Panc1 (cell line): ENCODE results near the gene ARHGEF6. TPM values are rescaled to one million over a fixed set of nuclear protein-coding genes. Genes with fewer than 3 reads are reported as not detected.

Experiments
- ATAC-seq: fragments of 200-7000 bp; cut with Tn5 transposase; 2 replicates; pipeline ENCODE4 v1.9.1; 2020; ENCODE audit warnings: mild to moderate bottlenecking, moderate library complexity
- BruUV-seq: library from RNA; stranded (reverse); fragments of 400-500 nt; replicated peaks from 2 replicates; lab custom pipeline; 2021; lab: Mats Ljungman, UMichigan
- CTCF ChIA-PET: fragments of 300-600 bp; sonication (Branson Sonifier 250); formaldehyde crosslinking; loops from one replicate; lab custom pipeline; 2022; ENCODE audit warnings: antibody characterized with exemption; lab: Charles Lee
- POLR2A ChIA-PET: fragments of 300-600 bp; sonication (Branson Sonifier 250); formaldehyde crosslinking; loops from one replicate; lab custom pipeline; 2022; ENCODE audit warnings: antibody characterized with exemption; lab: Charles Lee
- DNase-seq: peaks from one replicate; pipeline ENCODE4 v3.0.0-alpha.2; 2010; ENCODE audit warnings: low read depth, low spot score
- H3K27ac ChIP-seq: 2 replicates; pipeline ENCODE4 v1.5.1; 2011; ENCODE audit warnings: mild to moderate bottlenecking, low read length, inconsistent platforms
- H3K27me3 ChIP-seq: fragments of 200-500 bp; sonication (Bioruptor generic); 2 replicates; pipeline ENCODE4 v1.6.0; 2014; ENCODE audit warnings: low read length, inconsistent platforms; ENCODE audit not compliant: control insufficient read depth, insufficient read depth
- H3K36me3 ChIP-seq: fragments of 200-500 bp; sonication (Bioruptor generic); 2 replicates; pipeline ENCODE4 v1.5.1; 2014; ENCODE audit warnings: inconsistent platforms, mild to moderate bottlenecking, low read length, moderate library complexity; ENCODE audit not compliant: control insufficient read depth, insufficient read depth
- H3K4me1 ChIP-seq: 2 replicates; pipeline ENCODE4 v1.5.1; 2011; ENCODE audit warnings: inconsistent platforms, mild to moderate bottlenecking, low read length, moderate library complexity; ENCODE audit not compliant: control insufficient read depth, insufficient read depth
- H3K4me3 ChIP-seq, 2 experiments: 2 replicates each; pipeline ENCODE4 v1.5.1; 2011 to 2012; ENCODE audit warnings: low read depth in 2 of 2, low read length in 2 of 2, mild to moderate bottlenecking in 2 of 2, inconsistent platforms in 1 of 2, moderate library complexity in 1 of 2
- H3K9me3 ChIP-seq: fragments of 200-500 bp; sonication (Bioruptor generic); 2 replicates; pipeline ENCODE4 v1.5.1; 2014; ENCODE audit warnings: low read depth, mild to moderate bottlenecking, inconsistent platforms, low read length, moderate library complexity; ENCODE audit not compliant: control insufficient read depth, insufficient read depth
- POLR2AphosphoS5 ChIP-seq: IDR thresholded peaks from 2 replicates; pipeline ENCODE4 v1.6.1; 2012; ENCODE audit warnings: mild to moderate bottlenecking, low read depth, low read length, moderate library complexity
- SIN3A ChIP-seq: IDR thresholded peaks from 2 replicates; pipeline ENCODE4 v1.6.1; 2012; ENCODE audit warnings: low read depth, mild to moderate bottlenecking, low read length, moderate library complexity, borderline replicate concordance; ENCODE audit not compliant: insufficient read depth
- TCF7L2 ChIP-seq: IDR thresholded peaks from 2 replicates; pipeline ENCODE4 v1.6.1; 2011; ENCODE audit warnings: mild to moderate bottlenecking, low read depth, low read length, inconsistent platforms
- in situ Hi-C: cut with HindIII; loops from 2 replicates; pipeline ENCODE4 v1.10.0; 2016; ENCODE audit warnings: low sequenced_read_pairs, low pct_unique_long_range_greater_than_20kb
- intact Hi-C: fragments of 100-400 bp; cut with micrococcal nuclease; formaldehyde crosslinking; loops from one replicate; pipeline ENCODE4 v1.10.0; 2022; ENCODE audit not compliant: unreplicated experiment
- total RNA-seq: library from RNA; stranded (reverse); gene quantifications from one replicate; pipeline ENCODE4 v1.2.1, GENCODE V29; 2021; ENCODE audit not compliant: unreplicated experiment
- TF ChIP-seq, protein P1 (sequence below): fragments of 450-650 bp; IDR thresholded peaks from 2 replicates; pipeline ENCODE4 v1.5.1; 2017; ENCODE audit warnings: mild to moderate bottlenecking
- TF ChIP-seq, protein P2 (sequence below), 2 experiments: IDR thresholded peaks; 2 replicates each; pipeline ENCODE4 v1.6.1; 2011 to 2012; ENCODE audit warnings: low read depth in 2 of 2, control low read depth in 1 of 2, low read length in 1 of 2, mild to moderate bottlenecking in 1 of 2, moderate library complexity in 1 of 2; ENCODE audit not compliant: insufficient read depth in 1 of 2

ARHGEF6 gene
- total RNA-seq, 1 experiment from 2014 or later: 35.5 TPM

DNA sequence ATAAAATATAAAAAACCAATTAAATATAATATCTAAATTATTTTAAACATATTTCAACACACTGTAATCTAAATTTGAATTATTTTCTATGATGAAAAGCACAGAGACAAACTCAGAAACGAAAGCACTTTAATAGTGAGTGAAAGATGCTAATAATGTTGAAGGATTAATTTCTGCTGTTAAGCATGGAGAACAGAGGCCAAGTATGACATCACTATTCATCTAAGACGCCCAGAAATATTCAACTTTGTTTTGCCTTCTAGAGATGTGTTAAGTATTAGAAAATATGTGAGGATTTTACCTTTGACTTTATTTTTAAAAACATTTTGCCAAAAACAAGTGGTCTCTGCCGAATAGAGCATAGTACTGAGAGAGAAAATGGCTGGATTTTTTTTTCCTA is 19.3 kb downstream of the ARHGEF6 start:
- Histone ChIP-seq H3K27me3 (no peaks in the 10 kb centered on the region; the same call in 1 of the 2 replicates), H3K4me1 (peaks cover 11% of the 10 kb centered on the region), H3K4me3 (no peak overlapping the region), H3K27ac (no peak overlapping the region), H3K36me3 (no peaks in the 10 kb centered on the region), H3K9me3 (no peaks in the 10 kb centered on the region)
- intact Hi-C loops (no loop called here), in situ Hi-C loops (no loop called here)
- ChIA-PET CTCF (no interaction called here), POLR2A (no interaction called here)
- ATAC-seq (no peak), DNase-seq (no peak)
- BruUV-seq: no TSS peak
- TF ChIP-seq SIN3A (no peak), POLR2AphosphoS5 (no peak)
- TF ChIP-seq, protein P1, sequence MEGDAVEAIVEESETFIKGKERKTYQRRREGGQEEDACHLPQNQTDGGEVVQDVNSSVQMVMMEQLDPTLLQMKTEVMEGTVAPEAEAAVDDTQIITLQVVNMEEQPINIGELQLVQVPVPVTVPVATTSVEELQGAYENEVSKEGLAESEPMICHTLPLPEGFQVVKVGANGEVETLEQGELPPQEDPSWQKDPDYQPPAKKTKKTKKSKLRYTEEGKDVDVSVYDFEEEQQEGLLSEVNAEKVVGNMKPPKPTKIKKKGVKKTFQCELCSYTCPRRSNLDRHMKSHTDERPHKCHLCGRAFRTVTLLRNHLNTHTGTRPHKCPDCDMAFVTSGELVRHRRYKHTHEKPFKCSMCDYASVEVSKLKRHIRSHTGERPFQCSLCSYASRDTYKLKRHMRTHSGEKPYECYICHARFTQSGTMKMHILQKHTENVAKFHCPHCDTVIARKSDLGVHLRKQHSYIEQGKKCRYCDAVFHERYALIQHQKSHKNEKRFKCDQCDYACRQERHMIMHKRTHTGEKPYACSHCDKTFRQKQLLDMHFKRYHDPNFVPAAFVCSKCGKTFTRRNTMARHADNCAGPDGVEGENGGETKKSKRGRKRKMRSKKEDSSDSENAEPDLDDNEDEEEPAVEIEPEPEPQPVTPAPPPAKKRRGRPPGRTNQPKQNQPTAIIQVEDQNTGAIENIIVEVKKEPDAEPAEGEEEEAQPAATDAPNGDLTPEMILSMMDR: no peak

DNA sequence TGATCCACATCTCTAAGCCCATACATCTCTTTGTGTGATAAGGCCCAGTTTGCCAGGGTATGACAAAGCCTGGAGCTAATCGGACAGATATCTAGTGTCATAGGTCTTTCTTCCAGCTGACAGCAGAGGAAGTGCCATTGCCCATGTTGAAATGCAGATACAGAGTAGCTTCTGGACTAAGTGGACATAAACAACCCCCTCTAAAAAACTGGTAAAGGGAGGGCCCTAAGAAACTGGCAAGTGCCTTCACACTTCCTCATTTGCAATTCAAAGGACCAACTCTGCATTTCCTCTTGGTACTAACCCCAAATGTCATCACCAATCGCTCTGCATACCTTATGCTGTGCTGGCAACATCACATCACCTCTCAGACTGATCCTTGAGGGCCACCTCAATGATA is 20.8 kb downstream of the ARHGEF6 start:
- POLR2A ChIA-PET: no interaction called here
- H3K4me1 ChIP-seq: no peaks in the 10 kb centered on the region
- no peak overlapping the region for H3K4me3 ChIP-seq
- in situ Hi-C loops (no loop called here), intact Hi-C loops (no loop called here)
- no peak for DNase-seq
- H3K9me3 ChIP-seq: no peaks in the 10 kb centered on the region
- CTCF ChIA-PET: no interaction called here
- 0 out of 2 replicates have a peak, but pooled peaks have one; percentile 20 for ATAC-seq
- TF ChIP-seq SIN3A: no peak
- no peak for TF ChIP-seq TCF7L2
- TF ChIP-seq, protein P1: no peak
- TF ChIP-seq POLR2AphosphoS5: no peak
- TF ChIP-seq, protein P2, sequence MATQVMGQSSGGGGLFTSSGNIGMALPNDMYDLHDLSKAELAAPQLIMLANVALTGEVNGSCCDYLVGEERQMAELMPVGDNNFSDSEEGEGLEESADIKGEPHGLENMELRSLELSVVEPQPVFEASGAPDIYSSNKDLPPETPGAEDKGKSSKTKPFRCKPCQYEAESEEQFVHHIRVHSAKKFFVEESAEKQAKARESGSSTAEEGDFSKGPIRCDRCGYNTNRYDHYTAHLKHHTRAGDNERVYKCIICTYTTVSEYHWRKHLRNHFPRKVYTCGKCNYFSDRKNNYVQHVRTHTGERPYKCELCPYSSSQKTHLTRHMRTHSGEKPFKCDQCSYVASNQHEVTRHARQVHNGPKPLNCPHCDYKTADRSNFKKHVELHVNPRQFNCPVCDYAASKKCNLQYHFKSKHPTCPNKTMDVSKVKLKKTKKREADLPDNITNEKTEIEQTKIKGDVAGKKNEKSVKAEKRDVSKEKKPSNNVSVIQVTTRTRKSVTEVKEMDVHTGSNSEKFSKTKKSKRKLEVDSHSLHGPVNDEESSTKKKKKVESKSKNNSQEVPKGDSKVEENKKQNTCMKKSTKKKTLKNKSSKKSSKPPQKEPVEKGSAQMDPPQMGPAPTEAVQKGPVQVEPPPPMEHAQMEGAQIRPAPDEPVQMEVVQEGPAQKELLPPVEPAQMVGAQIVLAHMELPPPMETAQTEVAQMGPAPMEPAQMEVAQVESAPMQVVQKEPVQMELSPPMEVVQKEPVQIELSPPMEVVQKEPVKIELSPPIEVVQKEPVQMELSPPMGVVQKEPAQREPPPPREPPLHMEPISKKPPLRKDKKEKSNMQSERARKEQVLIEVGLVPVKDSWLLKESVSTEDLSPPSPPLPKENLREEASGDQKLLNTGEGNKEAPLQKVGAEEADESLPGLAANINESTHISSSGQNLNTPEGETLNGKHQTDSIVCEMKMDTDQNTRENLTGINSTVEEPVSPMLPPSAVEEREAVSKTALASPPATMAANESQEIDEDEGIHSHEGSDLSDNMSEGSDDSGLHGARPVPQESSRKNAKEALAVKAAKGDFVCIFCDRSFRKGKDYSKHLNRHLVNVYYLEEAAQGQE (IDR thresholded peaks at IDR 0.05; ENCODE audit: insufficient read depth in 1 of 2, low read depth in 2 of 2, low read length in 1 of 2): no peak
- BruUV-seq: no TSS peak
- no peaks in the 10 kb centered on the region for H3K36me3 ChIP-seq
- no peaks in the 10 kb centered on the region for H3K27me3 ChIP-seq
- H3K27ac ChIP-seq: no peak overlapping the region

DNA sequence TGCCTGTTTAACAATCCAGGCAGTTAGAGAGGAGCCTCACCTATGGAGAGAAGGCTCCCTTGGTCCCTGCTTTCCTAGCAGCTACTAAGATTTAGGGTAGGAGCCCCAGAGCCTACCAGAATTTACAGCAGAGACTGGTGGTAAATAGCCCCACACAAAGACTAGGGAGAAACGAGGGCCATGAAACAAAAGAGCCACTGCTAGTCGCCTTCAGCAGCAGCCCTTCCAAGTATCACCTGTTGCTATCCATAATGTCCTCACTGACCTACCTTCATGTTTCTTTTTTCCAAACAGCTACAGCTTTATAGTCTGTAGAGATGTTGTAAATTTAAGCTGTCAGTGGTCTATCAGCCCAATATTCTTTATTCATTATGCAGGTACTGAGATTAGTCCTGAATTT is 25.3 kb downstream of the ARHGEF6 start:
- CTCF ChIA-PET: no interaction called here
- POLR2A ChIA-PET: no interaction called here
- Histone ChIP-seq H3K36me3 (no peaks in the 10 kb centered on the region), H3K9me3 (no peaks in the 10 kb centered on the region), H3K4me1 (peaks cover 8% of the 10 kb centered on the region; the same call in 1 of the 2 replicates), H3K27me3 (no peaks in the 10 kb centered on the region), H3K27ac (no peak overlapping the region), H3K4me3 (no peak overlapping the region)
- DNase-seq (no peak), ATAC-seq (no peak)
- TF ChIP-seq POLR2AphosphoS5 (no peak), TCF7L2 (no peak), SIN3A (no peak)
- TF ChIP-seq, protein P2 (IDR thresholded peaks at IDR 0.05; ENCODE audit: insufficient read depth in 1 of 2, low read depth in 2 of 2, low read length in 1 of 2): no peak
- TF ChIP-seq, protein P1: no peak
- no TSS peak for BruUV-seq
- intact Hi-C loops: no loop called here
- in situ Hi-C loops: no loop called here
